ENCODE results near the gene BTBD9.

DNA sequence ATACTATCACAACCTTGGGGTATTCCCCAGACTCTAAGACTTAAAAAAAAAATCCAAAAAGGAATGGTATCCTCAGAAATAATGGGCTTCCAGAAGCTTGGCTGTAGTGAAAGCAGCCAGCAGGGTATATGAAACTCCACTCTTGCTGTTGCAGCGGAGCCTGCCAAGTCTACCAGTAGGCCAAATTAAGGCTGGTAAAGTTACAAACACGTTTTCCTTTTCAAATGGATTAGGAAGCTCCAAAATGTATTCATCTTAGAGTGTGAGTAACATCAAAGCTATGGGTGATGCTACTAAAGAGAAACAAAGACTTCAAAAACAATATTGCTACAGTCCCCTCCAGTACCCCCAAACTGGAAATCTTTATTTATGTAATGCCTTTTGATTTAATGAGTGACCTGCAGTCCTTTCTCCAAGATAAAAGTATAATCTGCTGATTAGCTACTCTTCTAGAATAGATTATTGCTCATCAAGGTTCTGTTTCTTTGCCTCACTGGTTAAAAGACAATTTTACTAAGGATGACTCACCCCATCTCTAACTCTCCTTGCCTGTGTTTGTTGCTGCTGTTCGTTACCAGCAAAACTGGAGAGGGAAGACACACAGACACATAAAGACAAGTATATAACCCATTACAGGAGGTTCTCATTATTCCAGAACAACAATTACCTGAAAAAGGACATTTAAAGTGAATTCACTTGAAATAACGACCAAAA lies 84.9 kb downstream of the BTBD9 start:
- TF ChIP-seq, protein P1, sequence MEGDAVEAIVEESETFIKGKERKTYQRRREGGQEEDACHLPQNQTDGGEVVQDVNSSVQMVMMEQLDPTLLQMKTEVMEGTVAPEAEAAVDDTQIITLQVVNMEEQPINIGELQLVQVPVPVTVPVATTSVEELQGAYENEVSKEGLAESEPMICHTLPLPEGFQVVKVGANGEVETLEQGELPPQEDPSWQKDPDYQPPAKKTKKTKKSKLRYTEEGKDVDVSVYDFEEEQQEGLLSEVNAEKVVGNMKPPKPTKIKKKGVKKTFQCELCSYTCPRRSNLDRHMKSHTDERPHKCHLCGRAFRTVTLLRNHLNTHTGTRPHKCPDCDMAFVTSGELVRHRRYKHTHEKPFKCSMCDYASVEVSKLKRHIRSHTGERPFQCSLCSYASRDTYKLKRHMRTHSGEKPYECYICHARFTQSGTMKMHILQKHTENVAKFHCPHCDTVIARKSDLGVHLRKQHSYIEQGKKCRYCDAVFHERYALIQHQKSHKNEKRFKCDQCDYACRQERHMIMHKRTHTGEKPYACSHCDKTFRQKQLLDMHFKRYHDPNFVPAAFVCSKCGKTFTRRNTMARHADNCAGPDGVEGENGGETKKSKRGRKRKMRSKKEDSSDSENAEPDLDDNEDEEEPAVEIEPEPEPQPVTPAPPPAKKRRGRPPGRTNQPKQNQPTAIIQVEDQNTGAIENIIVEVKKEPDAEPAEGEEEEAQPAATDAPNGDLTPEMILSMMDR (IDR thresholded peaks at IDR 0.05; ENCODE audit: low read depth, low read length, poor library complexity, severe bottlenecking), result no peak
- TF ChIP-seq EZH2phosphoT487 (IDR thresholded peaks at IDR 0.05; ENCODE audit: borderline replicate concordance, low read length), result no peak

Measured in DOHH2 (cell line).